K562 (cell line): ENCODE data around the gene ENTREP3. TPM values are rescaled to one million over a fixed set of nuclear protein-coding genes. Genes with fewer than 3 reads are reported as not detected.

ENCODE experiments used
- BACH1 ChIP-seq: fragments of 200-800 bp; sonication (Bioruptor generic); IDR thresholded peaks from 2 replicates; pipeline ENCODE4 v1.6.1; 2016; ENCODE audit warnings: missing genetic modification characterization, missing compliant biosample characterization
- CSDE1 ChIP-seq, 2 experiments: fragments of 450-650 bp; IDR thresholded peaks; 2 replicates each; pipeline ENCODE4 v1.6.1; 2016; ENCODE audit warnings: mild to moderate bottlenecking in 1 of 2
- EWSR1 ChIP-seq: fragments of 450-650 bp; IDR thresholded peaks from 2 replicates; pipeline ENCODE4 v1.6.1; 2018; ENCODE audit warnings: borderline replicate concordance, mild to moderate bottlenecking, low read depth, moderate library complexity; ENCODE audit not compliant: partially characterized antibody
- FOS ChIP-seq: IDR thresholded peaks from 3 replicates; pipeline ENCODE4 v1.6.1; 2011; ENCODE audit not compliant: insufficient read length; ENCODE audit errors: extremely low read depth
- HDAC8 ChIP-seq: fragments of 450-650 bp; IDR thresholded peaks from 2 replicates; pipeline ENCODE4 v1.6.1; 2016; ENCODE audit warnings: mild to moderate bottlenecking, missing genetic modification characterization, moderate library complexity, missing compliant biosample characterization
- HMBOX1 ChIP-seq: sonication (generic); IDR thresholded peaks from 2 replicates; pipeline ENCODE4 v1.6.1; 2016
- HMGN3 ChIP-seq: IDR thresholded peaks from 2 replicates; pipeline ENCODE4 v1.6.1; 2011; ENCODE audit warnings: borderline replicate concordance, low read depth, mild to moderate bottlenecking, mixed read lengths, low read length; ENCODE audit not compliant: insufficient read length; ENCODE audit errors: extremely low read depth
- KAT2B ChIP-seq: IDR thresholded peaks from one replicate; pipeline ENCODE4 v1.6.1; 2012; ENCODE audit warnings: low read depth, mild to moderate bottlenecking, control low read depth, inconsistent platforms, low read length, moderate library complexity
- NFYB ChIP-seq: IDR thresholded peaks from 2 replicates; pipeline ENCODE4 v1.6.1; 2011; ENCODE audit warnings: mild to moderate bottlenecking, moderate library complexity; ENCODE audit not compliant: insufficient read length; ENCODE audit errors: extremely low read depth
- POLR3G ChIP-seq: IDR thresholded peaks from 2 replicates; pipeline ENCODE4 v1.6.1; 2011; ENCODE audit not compliant: insufficient read length, insufficient replicate concordance; ENCODE audit errors: extremely low read depth
- SIRT6 ChIP-seq: IDR thresholded peaks from one replicate; pipeline ENCODE4 v1.6.1; 2012; ENCODE audit warnings: low read depth, mild to moderate bottlenecking, control low read depth, inconsistent platforms, low read length, moderate library complexity
- SMARCC2 ChIP-seq: fragments of 450-650 bp; IDR thresholded peaks from 2 replicates; pipeline ENCODE4 v1.6.1; 2017; ENCODE audit warnings: antibody characterized with exemption, moderate library complexity, mild to moderate bottlenecking, low read depth
- THAP12 ChIP-seq: fragments of 250-450 bp; sonication (Bioruptor Pico); IDR thresholded peaks from 2 replicates; pipeline ENCODE4 v1.9.0; 2021; ENCODE audit warnings: mild to moderate bottlenecking, inconsistent platforms
- ZEB2 ChIP-seq: fragments of 450-650 bp; IDR thresholded peaks from 2 replicates; pipeline ENCODE4 v1.6.1; 2016
- ZNF12 ChIP-seq: sonication (generic); formaldehyde crosslinking; IDR thresholded peaks from 2 replicates; pipeline ENCODE4 v1.4.0; 2020; ENCODE audit warnings: mild to moderate bottlenecking, missing genetic modification reagents
- ZNF354B ChIP-seq: fragments of 250-450 bp; sonication (Bioruptor Pico); IDR thresholded peaks from 2 replicates; pipeline ENCODE4 v1.4.0; 2020
- polyA plus RNA-seq, 8 experiments: library from polyadenylated mRNA; depleted of rRNA in 4 of 8; stranded (reverse) in 5 of 8; unstranded in 3 of 8; fragments of >200 nt; fragmentation: Nextera tagmentation in 2 of 8; fragmentation: Illumina TruSeq in 1 of 8; extraction: Ambion mirVana in 2 of 8; extraction: Trizol in 1 of 8; gene quantifications; 2 replicates each; pipeline versions ENCODE4 v1.2.1 to v1.2.3, GENCODE V29; 2011 to 2014; ENCODE audit warnings: inconsistent platforms in 1 of 8, missing spikeins in 1 of 8
- total RNA-seq, 7 experiments: library from RNA; depleted of rRNA in 6 of 7; stranded (reverse); fragments of >200 nt in 6 of 7; fragmentation: Illumina TruSeq in 2 of 7; extraction: Trizol in 2 of 7; gene quantifications; 2 replicates each; pipeline versions ENCODE4 v1.2.1 to v1.2.3, GENCODE V29; 2011 to 2021; ENCODE audit warnings: low replicate concordance in 1 of 7
- TF ChIP-seq, protein P1 (sequence below): fragments of 450-650 bp; IDR thresholded peaks from 2 replicates; pipeline ENCODE4 v1.6.1; 2016; ENCODE audit warnings: antibody characterized with exemption
- TF ChIP-seq, protein P2 (sequence below): sonication (generic); formaldehyde crosslinking; IDR thresholded peaks from 2 replicates; pipeline ENCODE4 v1.8.0; 2022; ENCODE audit warnings: mild to moderate bottlenecking, missing genetic modification reagents
- TF ChIP-seq, protein P3 (sequence below): fragments of 250-450 bp; sonication (Bioruptor Pico); IDR thresholded peaks from 2 replicates; pipeline ENCODE4 v1.4.0; 2020; ENCODE audit warnings: mild to moderate bottlenecking, moderate library complexity, borderline replicate concordance

ENTREP3 gene
- total and polyA plus RNA-seq, 9 of the 15 experiments (the other 6 are each of a cell fraction or from before 2014, with no cell fraction given) = 1.9 to 41.8 (median 5.9) TPM

- no peak for TF ChIP-seq POLR3G
- no peak for TF ChIP-seq SIRT6
- no peak for TF ChIP-seq ZNF354B (CRISPR knock-in tag)
- no peak for TF ChIP-seq SMARCC2
- no peak for TF ChIP-seq NFYB
- no peak for TF ChIP-seq EWSR1
- TF ChIP-seq FOS = no peak
- TF ChIP-seq HMBOX1 = no peak
- TF ChIP-seq CSDE1 (IDR thresholded peaks at IDR 0.05) = peak in 1 of 2 experiments; percentile 88; a peak in 1 of 4 replicates
- TF ChIP-seq HDAC8 (tag) = no peak
- no peak; the same call in 1 of the 2 replicates for TF ChIP-seq ZNF12 (CRISPR knock-in tag)
- no peak for TF ChIP-seq THAP12 (CRISPR knock-in tag)
- TF ChIP-seq, protein P1, sequence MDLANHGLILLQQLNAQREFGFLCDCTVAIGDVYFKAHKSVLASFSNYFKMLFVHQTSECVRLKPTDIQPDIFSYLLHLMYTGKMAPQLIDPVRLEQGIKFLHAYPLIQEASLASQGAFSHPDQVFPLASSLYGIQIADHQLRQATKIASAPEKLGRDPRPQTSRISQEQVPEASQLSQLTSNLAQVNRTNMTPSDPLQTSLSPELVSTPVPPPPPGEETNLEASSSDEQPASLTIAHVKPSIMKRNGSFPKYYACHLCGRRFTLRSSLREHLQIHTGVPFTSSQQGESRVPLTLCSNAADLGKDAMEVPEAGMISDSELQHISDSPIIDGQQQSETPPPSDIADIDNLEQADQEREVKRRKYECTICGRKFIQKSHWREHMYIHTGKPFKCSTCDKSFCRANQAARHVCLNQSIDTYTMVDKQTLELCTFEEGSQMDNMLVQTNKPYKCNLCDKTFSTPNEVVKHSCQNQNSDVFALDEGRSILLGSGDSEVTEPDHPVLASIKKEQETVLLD = 0 out of 2 replicates have a peak, but pooled peaks have one; percentile 30
- TF ChIP-seq ZEB2 = no peak
- TF ChIP-seq, protein P2, sequence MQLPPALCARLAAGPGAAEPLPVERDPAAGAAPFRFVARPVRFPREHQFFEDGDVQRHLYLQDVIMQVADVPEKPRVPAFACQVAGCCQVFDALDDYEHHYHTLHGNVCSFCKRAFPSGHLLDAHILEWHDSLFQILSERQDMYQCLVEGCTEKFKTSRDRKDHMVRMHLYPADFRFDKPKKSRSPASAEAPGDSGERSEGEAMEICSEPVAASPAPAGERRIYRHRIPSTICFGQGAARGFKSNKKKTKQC (CRISPR knock-in tag) = no peak; the same call in 1 of the 2 replicates
- no peak for TF ChIP-seq KAT2B
- TF ChIP-seq HMGN3 = peak; percentile 95
- TF ChIP-seq, protein P3, sequence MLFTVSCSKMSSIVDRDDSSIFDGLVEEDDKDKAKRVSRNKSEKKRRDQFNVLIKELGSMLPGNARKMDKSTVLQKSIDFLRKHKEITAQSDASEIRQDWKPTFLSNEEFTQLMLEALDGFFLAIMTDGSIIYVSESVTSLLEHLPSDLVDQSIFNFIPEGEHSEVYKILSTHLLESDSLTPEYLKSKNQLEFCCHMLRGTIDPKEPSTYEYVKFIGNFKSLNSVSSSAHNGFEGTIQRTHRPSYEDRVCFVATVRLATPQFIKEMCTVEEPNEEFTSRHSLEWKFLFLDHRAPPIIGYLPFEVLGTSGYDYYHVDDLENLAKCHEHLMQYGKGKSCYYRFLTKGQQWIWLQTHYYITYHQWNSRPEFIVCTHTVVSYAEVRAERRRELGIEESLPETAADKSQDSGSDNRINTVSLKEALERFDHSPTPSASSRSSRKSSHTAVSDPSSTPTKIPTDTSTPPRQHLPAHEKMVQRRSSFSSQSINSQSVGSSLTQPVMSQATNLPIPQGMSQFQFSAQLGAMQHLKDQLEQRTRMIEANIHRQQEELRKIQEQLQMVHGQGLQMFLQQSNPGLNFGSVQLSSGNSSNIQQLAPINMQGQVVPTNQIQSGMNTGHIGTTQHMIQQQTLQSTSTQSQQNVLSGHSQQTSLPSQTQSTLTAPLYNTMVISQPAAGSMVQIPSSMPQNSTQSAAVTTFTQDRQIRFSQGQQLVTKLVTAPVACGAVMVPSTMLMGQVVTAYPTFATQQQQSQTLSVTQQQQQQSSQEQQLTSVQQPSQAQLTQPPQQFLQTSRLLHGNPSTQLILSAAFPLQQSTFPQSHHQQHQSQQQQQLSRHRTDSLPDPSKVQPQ (CRISPR knock-in tag) = no peak
- no peak for TF ChIP-seq BACH1
These were observed 46.6 kb downstream of the ENTREP3 start, which contains the start of gene MTX1 (continued) for GRCh38 chr1:155208541-155209311.
